GM18508 (cell line): ENCODE results near the gene SLC25A21.

Source experiments
- ATAC-seq: cut with Tn5 transposase; IDR thresholded peaks from one replicate; pipeline ENCODE4 v1.9.1; 2021; ENCODE audit warnings: moderate number of reproducible peaks; ENCODE audit not compliant: insufficient read depth, unreplicated experiment

SLC25A21 gene

GRCh38 chr14:36682338-36682737 lies 490.1 kb downstream of the SLC25A21 start:
- ATAC-seq: no peak

- ATAC-seq: no peak
These were observed 496.2 kb downstream of the SLC25A21 start for GRCh38 chr14:36676236-36676635.

GRCh38 chr14:36675581-36675980 lies 496.8 kb downstream of the SLC25A21 start:
- ATAC-seq: no peak

GRCh38 chr14:36674659-36675058 lies 497.7 kb downstream of the SLC25A21 start:
- no peak for ATAC-seq

- ATAC-seq: no peak
These were observed 500.3 kb downstream of the SLC25A21 start for GRCh38 chr14:36672095-36672494.

GRCh38 chr14:36671149-36671548 lies 501.3 kb downstream of the SLC25A21 start:
- no peak for ATAC-seq

GRCh38 chr14:36667679-36668078 lies 504.7 kb downstream of the SLC25A21 start:
- no peak for ATAC-seq

GRCh38 chr14:36666416-36667206 lies 505.8 kb downstream of the SLC25A21 start:
- no peak for ATAC-seq

- no peak for ATAC-seq
These were observed 506.5 kb downstream of the SLC25A21 start for GRCh38 chr14:36665887-36666415.

GRCh38 chr14:36664322-36665193 lies 507.8 kb downstream of the SLC25A21 start:
- ATAC-seq: no peak

- no peak for ATAC-seq
These were observed 508.7 kb downstream of the SLC25A21 start for GRCh38 chr14:36663404-36664321.

- ATAC-seq: no peak
These were observed 509.6 kb downstream of the SLC25A21 start for GRCh38 chr14:36662543-36663403.

GRCh38 chr14:36662258-36662542 lies 510.2 kb downstream of the SLC25A21 start:
- no peak for ATAC-seq

GRCh38 chr14:36661506-36662257 lies 510.7 kb downstream of the SLC25A21 start, which contains the start of gene PAX9:
Gene PAX9 (plus strand): TSS chr14:36661860. CDS start chr14:36662090, 230 bp downstream.
- ATAC-seq: peak; percentile 79

GRCh38 chr14:36660736-36661505 lies 511.5 kb downstream of the SLC25A21 start:
- ATAC-seq: no peak

- ATAC-seq: no peak
These were observed 512.3 kb downstream of the SLC25A21 start for GRCh38 chr14:36659822-36660735.
